LNCaP clone FGC (cell line): ENCODE measurements around the gene CNNM3.
"Not testable (repeated sequence)": the region's sequence is repeated elsewhere in the genome, so short reads cannot be mapped to it uniquely, and the experiment has no call there.

ENCODE experiments used
- DNase-seq: peaks from one replicate; pipeline ENCODE4 v3.0.0-alpha.2; 2011; ENCODE audit warnings: low read depth
- H3K4me3 ChIP-seq: 2 replicates; pipeline ENCODE4 v1.5.1; 2011; ENCODE audit warnings: mild to moderate bottlenecking, low read depth, low read length, control low read depth
- TF ChIP-seq, protein P1 (sequence below): IDR thresholded peaks from 2 replicates; pipeline ENCODE4 v1.5.1; 2012; ENCODE audit warnings: mild to moderate bottlenecking; ENCODE audit not compliant: control insufficient read depth, insufficient read depth; ENCODE audit errors: extremely low read depth

CNNM3 gene

DNA sequence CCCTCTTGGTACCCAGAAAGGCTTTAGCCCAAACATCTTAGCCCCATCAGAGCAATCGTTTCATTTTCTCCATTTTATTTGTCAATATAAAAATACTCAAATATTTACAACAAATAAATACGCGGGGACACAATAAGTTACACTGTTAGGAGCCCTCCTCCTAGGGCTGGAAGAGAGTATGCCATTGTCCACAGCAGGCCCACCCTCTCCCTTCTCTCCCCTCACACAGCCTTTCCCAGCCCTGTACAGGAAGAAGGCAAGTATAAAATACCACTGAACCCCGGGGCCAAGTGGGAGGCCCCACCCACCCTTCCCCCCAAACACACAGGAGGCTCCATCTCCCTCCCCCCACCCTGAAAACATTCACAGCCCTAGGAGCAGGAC, 43.6 kb downstream of the CNNM3 start:
- no peak overlapping the region for H3K4me3 ChIP-seq
- no peak for DNase-seq
- TF ChIP-seq, protein P1, sequence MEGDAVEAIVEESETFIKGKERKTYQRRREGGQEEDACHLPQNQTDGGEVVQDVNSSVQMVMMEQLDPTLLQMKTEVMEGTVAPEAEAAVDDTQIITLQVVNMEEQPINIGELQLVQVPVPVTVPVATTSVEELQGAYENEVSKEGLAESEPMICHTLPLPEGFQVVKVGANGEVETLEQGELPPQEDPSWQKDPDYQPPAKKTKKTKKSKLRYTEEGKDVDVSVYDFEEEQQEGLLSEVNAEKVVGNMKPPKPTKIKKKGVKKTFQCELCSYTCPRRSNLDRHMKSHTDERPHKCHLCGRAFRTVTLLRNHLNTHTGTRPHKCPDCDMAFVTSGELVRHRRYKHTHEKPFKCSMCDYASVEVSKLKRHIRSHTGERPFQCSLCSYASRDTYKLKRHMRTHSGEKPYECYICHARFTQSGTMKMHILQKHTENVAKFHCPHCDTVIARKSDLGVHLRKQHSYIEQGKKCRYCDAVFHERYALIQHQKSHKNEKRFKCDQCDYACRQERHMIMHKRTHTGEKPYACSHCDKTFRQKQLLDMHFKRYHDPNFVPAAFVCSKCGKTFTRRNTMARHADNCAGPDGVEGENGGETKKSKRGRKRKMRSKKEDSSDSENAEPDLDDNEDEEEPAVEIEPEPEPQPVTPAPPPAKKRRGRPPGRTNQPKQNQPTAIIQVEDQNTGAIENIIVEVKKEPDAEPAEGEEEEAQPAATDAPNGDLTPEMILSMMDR: no peak

DNA sequence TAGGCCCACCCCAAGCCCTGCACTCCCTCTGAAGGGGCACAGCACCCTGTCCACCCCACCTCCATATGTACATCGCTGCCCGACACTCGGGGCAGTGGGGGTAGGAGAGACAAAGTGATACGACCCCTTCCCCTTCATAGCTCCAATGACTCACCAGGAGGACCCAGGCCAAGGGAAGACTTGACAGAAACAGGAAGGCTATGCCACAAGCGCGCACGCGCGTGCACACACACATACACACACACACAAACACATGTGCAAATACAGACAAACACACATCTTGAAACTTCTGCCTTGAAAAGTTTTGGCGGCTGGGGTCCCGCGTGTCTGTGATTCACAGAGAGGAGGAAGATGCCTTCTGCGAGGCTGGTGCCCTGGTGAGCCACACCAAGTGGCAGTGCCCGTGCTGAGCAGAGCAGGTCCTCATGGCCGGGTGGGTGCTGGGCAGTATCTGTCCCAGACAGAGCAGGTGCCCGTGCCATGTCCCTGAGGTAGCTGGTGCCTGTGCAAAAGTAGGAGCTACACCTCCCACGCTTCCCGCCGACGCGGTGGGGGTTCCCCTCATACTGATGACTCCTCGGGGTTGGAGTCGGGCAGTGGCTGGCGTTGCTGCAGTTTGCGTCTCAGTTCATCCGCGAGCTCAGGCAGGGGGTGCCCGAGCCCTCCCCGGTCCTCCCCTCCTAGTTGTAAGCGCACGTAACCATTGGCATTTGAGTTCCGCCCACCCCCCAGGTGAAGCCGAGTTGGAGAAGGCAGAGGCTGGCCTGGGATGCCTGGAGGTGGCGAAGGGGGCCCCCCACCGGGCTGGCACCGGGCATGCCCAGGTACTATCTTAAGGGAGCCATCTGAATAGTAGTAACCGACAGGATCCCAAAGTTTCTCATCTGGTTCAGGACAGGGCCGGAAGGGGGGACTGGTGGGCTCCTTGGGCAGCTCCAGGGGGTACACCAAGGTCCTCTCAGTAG, 44.3 kb downstream of the CNNM3 start:
- H3K4me3 ChIP-seq: no peak overlapping the region
- TF ChIP-seq, protein P1: no peak
- no peak for DNase-seq

DNA sequence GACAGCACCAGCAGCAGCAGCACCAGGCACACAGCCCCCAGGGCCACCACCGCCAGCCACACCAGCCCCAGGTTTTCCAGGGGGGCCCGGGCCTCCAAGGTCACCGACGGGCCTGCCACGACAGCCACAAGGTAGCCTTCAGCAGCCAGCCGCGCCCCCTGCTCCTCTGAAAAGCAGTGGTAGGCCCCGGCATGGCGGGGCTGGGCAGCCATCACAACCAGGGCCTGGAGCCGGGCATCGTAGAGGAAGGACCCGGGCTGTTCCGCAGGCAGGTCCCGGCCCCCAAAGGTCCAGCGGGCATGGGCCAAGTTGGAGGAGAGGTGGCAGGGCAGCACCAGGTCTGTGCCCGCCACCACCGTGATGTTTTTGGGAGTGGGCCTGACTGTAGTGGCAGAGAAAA, 45.0 kb downstream of the CNNM3 start:
- DNase-seq: no peak
- TF ChIP-seq, protein P1: no peak
- no peak overlapping the region for H3K4me3 ChIP-seq

DNA sequence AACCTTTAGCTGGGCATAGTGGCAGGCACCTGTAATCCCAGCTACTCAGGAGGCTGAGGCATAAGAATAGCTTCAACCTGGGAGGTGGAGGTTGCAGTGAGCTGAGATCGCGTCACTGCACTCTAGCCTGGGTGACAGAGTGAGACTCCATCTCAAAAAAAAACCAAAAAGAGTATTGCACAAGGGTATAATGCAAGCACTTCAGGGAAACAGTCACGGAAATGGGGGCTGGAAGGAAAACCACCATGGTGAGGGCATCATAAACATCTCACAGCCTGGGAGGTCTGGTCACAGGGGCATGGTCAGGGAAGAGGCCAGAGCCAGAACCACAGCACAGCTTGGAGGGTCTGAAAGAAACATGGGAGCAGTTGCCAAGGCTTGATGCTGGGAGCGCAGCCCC, 47.0 kb downstream of the CNNM3 start:
- DNase-seq: not testable (repeated sequence)

DNA sequence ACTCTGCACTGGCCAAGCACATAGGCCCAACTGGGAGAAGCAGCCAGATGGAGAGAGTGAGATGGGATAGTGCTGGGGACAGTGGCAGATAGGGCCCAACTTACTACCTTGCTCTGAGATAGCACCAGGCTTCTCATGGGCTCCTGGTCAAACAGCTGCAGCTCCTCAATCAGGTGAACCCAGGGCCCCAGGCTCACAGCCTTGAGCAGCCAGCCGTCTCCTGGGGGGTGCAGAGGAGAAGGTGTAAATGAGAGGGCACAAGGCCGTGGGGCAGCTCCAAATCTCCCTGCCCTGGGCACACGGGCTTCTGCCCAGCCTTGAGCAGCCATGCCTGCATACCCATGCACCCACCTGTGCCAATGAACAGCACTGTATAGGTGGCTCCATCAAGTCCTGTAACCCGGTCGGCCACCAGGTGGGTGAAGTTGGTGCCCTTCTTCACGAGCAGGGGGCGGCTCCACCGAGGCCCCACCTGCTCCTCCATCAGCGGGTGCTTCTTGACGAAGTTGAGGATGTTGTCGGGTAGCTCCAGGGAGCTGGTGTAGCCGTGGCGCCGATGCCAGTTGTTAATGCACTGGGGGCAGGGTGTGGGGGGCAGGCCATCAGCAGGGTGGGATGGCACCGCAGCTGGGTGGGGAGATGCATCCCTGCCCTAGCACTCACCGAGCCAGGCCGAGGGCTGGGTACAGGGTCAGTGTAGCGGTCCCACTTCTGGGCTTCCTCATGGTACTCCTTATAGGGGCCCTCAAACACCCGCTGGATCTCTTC, 47.7 kb downstream of the CNNM3 start:
- DNase-seq: no peak
- TF ChIP-seq, protein P1: no peak

More for the DNA sequence above, 47.0 kb downstream of the CNNM3 start:
- not testable (repeated sequence) for H3K4me3 ChIP-seq

DNA sequence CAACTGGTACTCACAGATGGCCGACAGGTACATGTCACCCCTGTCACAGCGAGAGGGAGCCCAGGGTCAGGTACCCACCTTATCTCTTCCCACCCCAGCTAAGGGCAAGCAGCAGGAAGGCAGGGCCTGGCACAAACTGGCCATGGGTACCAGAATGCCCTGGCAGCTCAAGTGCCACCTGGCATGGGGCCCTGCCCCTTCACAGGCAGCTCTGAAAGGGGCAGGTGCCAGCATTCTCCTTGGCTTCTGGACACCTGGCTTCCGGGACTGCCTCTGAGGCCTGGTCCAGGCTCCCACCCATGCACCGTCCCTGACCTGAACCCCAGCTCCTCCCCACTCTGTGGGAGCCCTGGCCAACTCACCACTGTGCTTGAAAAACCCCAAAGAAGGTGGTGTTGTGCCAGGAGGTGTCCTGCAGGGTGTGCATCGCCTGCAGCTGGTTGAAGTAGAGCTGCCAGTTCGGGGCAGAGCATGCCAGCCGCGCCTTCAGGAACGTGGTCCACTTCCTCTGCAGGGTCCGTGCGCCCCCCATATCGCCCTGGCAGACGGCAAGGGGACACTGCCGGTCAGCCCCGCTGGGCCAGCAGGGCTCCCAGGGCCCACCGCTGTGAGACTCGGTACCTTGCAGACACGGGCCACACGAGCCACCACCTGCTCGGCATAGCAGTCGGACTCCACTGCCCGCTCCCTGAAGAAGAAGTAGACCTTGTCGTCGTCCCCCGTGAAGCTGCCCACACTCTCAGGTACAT, 48.4 kb downstream of the CNNM3 start:
- H3K4me3 ChIP-seq: no peak overlapping the region
- TF ChIP-seq, protein P1: no peak
- no peak for DNase-seq

More for the DNA sequence above, 47.7 kb downstream of the CNNM3 start:
- H3K4me3 ChIP-seq: no peak overlapping the region

DNA sequence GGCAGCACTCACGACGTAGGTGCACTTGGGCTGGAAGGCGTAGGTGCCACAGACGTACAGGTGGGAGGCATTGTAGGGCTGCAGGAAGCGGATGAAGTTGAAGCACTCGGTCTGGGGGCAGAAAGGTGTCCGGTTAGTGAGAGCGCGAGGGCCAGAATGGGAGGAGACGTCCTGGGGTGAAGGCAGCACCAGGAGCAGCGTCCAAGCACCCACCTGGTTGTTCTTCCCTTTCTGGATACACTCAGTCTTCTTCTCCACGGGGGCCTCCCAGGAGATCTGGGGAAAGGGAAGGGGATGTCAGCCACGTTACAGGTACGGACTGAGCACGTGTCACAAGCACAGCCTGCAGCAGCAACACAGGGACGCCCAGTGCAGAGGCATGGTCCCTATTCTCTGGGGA, 49.6 kb downstream of the CNNM3 start:
- no peak for DNase-seq
- H3K4me3 ChIP-seq: no peak overlapping the region
- TF ChIP-seq, protein P1: no peak
